Measurements from ENCODE around the gene MRPS18C. TPM values are rescaled to one million over a fixed set of nuclear protein-coding genes. Genes with fewer than 3 reads are reported as not detected.
"Not testable (repeated sequence)": the region's sequence is repeated elsewhere in the genome, so short reads cannot be mapped to it uniquely, and the experiment has no call there.

MRPS18C gene
- total RNA-seq, 1 donor from 2014 or later: 25.3 TPM

DNA sequence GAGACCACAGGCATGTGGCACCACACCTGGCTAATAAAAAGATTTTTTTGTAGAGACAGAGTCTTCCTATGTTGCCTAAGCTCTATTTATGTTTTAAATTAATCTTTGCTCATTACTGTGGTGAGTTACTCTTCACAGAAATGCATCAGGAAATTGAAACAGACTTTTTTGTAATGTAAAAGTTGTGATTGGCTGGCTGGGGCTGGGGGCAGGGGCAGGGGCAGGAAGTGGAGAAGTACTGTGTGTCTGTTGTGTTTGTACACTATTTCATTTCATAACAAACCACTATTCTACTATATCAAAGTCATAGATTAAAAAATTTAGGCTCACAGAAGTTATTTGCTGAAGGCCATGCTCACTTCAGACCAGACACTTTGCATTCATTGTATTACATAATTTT lies 48.1 kb downstream of the MRPS18C start:
- Histone ChIP-seq H3K4me3 (ENCODE audit: low read depth, low read length) (no peak overlapping the region), H3K27me3 (ENCODE audit: control insufficient read depth, insufficient read depth, low read length) (no peaks in the 10 kb centered on the region), H3K36me3 (ENCODE audit: control insufficient read depth, insufficient read depth, low read length) (no peaks in the 10 kb centered on the region)
- TF ChIP-seq, protein P1, sequence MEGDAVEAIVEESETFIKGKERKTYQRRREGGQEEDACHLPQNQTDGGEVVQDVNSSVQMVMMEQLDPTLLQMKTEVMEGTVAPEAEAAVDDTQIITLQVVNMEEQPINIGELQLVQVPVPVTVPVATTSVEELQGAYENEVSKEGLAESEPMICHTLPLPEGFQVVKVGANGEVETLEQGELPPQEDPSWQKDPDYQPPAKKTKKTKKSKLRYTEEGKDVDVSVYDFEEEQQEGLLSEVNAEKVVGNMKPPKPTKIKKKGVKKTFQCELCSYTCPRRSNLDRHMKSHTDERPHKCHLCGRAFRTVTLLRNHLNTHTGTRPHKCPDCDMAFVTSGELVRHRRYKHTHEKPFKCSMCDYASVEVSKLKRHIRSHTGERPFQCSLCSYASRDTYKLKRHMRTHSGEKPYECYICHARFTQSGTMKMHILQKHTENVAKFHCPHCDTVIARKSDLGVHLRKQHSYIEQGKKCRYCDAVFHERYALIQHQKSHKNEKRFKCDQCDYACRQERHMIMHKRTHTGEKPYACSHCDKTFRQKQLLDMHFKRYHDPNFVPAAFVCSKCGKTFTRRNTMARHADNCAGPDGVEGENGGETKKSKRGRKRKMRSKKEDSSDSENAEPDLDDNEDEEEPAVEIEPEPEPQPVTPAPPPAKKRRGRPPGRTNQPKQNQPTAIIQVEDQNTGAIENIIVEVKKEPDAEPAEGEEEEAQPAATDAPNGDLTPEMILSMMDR (IDR thresholded peaks at IDR 0.05; ENCODE audit: insufficient read depth, low read length, poor library complexity, severe bottlenecking): no peak
- no peak for DNase-seq (ENCODE audit: low read depth)

DNA sequence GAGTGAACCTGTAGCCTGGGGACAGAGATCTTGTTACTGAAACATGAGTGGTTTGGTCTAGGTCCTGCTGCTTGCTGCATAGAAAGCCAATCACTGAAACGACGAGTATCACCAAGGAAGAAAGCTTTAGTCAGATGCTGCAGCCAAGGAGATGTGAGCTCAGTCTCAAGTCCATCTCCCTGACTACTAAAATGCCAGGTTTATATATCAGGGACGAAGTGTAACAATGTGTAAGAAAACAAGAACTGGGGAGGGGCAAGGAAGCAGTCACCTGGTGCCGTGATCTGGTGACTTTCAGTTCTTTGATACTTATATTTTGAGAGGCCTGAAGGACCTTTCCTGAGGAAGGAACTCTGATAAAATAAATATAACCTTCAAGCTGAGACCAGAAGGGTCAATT lies 48.6 kb downstream of the MRPS18C start:
- no peaks in the 10 kb centered on the region for H3K27me3 ChIP-seq (ENCODE audit: control insufficient read depth, insufficient read depth, low read length)
- no peaks in the 10 kb centered on the region for H3K36me3 ChIP-seq (ENCODE audit: control insufficient read depth, insufficient read depth, low read length)
- TF ChIP-seq, protein P1 (IDR thresholded peaks at IDR 0.05; ENCODE audit: insufficient read depth, low read length, poor library complexity, severe bottlenecking): no peak
- DNase-seq (ENCODE audit: low read depth): no peak
- H3K4me3 ChIP-seq (ENCODE audit: low read depth, low read length): no peak overlapping the region

DNA sequence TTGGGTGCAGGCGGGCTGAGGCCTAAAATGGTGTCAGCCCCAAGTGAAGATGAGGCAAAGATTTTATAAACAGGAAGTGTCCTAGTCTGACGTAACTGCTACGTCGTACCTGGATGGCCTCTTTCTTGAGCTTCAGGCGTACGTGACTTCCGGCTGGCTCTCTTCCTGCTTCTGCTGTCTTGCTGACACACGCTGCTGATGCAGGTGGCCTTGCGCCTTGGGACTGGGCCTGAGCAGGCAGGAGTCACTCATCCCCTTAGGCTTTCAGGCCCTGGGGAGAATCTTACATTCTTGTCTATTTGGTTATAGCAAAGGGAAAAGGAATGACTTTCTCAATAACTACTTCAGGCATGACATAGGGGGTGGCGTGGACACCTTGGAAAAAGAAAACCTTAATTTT lies 49.1 kb downstream of the MRPS18C start:
- TF ChIP-seq, protein P1 (IDR thresholded peaks at IDR 0.05; ENCODE audit: insufficient read depth, low read length, poor library complexity, severe bottlenecking): no peak

DNA sequence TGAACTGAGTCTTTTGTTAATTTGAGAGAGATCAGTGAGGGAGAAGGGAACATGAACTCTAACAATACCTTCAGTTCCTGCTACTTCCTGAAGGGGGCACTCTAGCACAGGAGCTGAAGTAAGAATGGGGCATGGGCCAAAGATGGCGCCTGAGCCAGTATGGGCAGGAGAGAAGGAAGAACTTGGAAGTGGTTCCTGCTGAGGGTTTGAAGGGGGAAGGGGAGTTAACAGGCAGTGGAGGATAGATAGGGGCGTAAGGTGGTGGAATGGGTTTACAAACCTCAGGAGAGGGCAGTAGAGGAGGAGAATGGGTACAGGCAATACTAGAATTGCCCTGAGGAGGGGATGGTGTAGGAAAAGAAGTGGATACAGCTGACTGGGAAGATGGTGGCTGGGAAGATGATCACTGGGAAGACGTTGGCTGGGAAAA lies 53.3 kb downstream of the MRPS18C start:
- TF ChIP-seq, protein P1 (IDR thresholded peaks at IDR 0.05; ENCODE audit: insufficient read depth, low read length, poor library complexity, severe bottlenecking): peak; percentile 58
- not testable (repeated sequence) for H3K36me3 ChIP-seq (ENCODE audit: control insufficient read depth, insufficient read depth, low read length); H3K4me3 ChIP-seq (ENCODE audit: low read depth, low read length); H3K27me3 ChIP-seq (ENCODE audit: control insufficient read depth, insufficient read depth, low read length); DNase-seq (ENCODE audit: low read depth)

More for the DNA sequence above, 49.1 kb downstream of the MRPS18C start:
- no peak for DNase-seq (ENCODE audit: low read depth)
- Histone ChIP-seq H3K36me3 (ENCODE audit: control insufficient read depth, insufficient read depth, low read length) (no peaks in the 10 kb centered on the region), H3K27me3 (ENCODE audit: control insufficient read depth, insufficient read depth, low read length) (no peaks in the 10 kb centered on the region), H3K4me3 (ENCODE audit: low read depth, low read length) (no peak overlapping the region)

DNA sequence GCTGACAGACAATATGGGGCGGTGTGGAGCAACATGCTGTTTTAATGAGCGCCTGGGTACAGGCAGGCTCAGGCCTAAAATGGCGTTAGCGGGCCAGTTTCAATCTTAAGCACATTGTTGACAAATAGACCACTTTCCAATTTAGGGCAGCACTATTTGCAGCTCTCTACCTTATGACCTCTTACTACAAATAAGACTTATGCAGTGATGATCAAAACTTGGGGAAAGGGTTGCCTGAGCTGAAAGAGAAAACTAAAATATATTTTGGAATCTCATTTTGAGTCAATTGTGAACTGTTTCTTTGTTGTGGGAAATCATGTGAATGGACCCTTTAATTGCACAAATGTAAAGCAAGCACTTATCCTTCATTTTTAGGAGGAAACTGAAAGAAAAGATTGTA lies 54.6 kb downstream of the MRPS18C start:
- DNase-seq (ENCODE audit: low read depth): no peak
- TF ChIP-seq, protein P1 (IDR thresholded peaks at IDR 0.05; ENCODE audit: insufficient read depth, low read length, poor library complexity, severe bottlenecking): no peak
- Histone ChIP-seq H3K27me3 (ENCODE audit: control insufficient read depth, insufficient read depth, low read length) (no peaks in the 10 kb centered on the region), H3K4me3 (ENCODE audit: low read depth, low read length) (no peak overlapping the region), H3K36me3 (ENCODE audit: control insufficient read depth, insufficient read depth, low read length) (no peaks in the 10 kb centered on the region)

Other genes with a start within 250 kb of the MRPS18C start
- gene COQ2, start 171.3 kb upstream of the MRPS18C start, total RNA-seq: 9.4 and 9.5 TPM in 2 replicates
- 0.21 and 1.3 TPM in 2 replicates for gene HPSE, start 121.2 kb upstream of the MRPS18C start, total RNA-seq
- gene HELQ, start 235 bp upstream of the MRPS18C start, total RNA-seq: 8.8 and 12.7 TPM in 2 replicates
- gene ABRAXAS1, start 29.0 kb downstream of the MRPS18C start, total RNA-seq: 15.2 and 17.8 TPM in 2 replicates
- 8.2 and 9.1 TPM in 2 replicates for gene GPAT3, start 80.0 kb downstream of the MRPS18C start, total RNA-seq